SH-SY5Y (cell line): ENCODE measurements around the gene ZNF428.

ENCODE experiments used
- GATA2 ChIP-seq: IDR thresholded peaks from 2 replicates; pipeline ENCODE4 v1.6.1; 2011; ENCODE audit warnings: mild to moderate bottlenecking, low read depth, low read length
- GATA3 ChIP-seq: IDR thresholded peaks from 2 replicates; pipeline ENCODE4 v1.6.1; 2011; ENCODE audit warnings: low read depth, mild to moderate bottlenecking, low read length, moderate library complexity

GRCh38 chr19:43578787-43579186 lies 40.6 kb downstream of the ZNF428 start:
- TF ChIP-seq GATA2 (no peak), GATA3 (no peak)
